ENCODE data around the gene CAMSAP3. TPM values are rescaled to one million over a fixed set of nuclear protein-coding genes. Genes with fewer than 3 reads are reported as not detected.

CAMSAP3 gene
- total RNA-seq, 2 donors from 2014 or later: 1.7 to 2.0 TPM

- no peak overlapping the region for H3K4me3 Mint-ChIP-seq
- no peaks in the 10 kb centered on the region for H3K4me1 Mint-ChIP-seq (ENCODE audit: low read depth)
- H3K36me3 Mint-ChIP-seq (ENCODE audit: insufficient read depth in 2 of 2): no peaks in the 10 kb centered on the region
- H3K27me3 Mint-ChIP-seq (ENCODE audit: low read depth): no peaks in the 10 kb centered on the region
- no peak overlapping the region for H3K27ac Mint-ChIP-seq
- DNase-seq (no peak), ATAC-seq (replicated peaks in 1 of 2) (no peak)
- H3K9me3 Mint-ChIP-seq: no peaks in the 10 kb centered on the region
Measured at GRCh38 chr19:7610491-7611240, 15.0 kb downstream of the CAMSAP3 start.

DNA sequence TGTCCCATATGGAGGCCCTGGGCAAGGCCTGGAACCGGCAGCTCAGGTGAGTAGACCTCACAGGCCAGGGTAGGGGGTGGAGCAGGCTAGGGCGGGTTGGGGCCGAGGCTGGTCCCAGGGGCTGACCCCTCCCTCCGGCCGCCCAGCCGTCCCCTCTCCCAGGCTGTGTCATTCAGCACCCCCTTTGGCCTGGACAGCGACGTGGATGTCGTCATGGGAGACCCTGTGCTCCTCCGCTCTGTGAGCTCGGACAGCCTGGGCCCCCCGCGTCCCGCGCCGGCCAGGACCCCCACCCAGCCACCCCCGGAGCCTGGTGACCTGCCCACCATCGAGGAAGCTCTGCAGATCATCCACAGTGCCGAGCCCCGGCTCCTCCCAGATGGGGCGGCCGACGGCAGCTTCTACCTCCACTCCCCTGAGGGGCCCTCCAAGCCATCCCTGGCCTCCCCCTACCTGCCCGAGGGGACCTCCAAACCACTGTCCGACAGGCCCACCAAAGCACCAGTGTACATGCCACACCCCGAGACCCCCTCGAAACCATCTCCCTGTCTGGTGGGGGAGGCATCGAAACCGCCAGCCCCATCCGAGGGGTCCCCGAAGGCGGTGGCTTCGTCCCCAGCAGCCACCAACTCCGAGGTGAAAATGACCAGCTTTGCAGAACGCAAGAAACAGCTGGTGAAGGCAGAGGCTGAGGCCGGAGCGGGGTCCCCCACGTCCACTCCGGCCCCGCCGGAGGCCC, 16.0 kb downstream of the CAMSAP3 start:
- H3K4me1 Mint-ChIP-seq (ENCODE audit: low read depth): no peaks in the 10 kb centered on the region
- no peaks in the 10 kb centered on the region for H3K9me3 Mint-ChIP-seq
- DNase-seq: no peak
- H3K36me3 Mint-ChIP-seq (ENCODE audit: insufficient read depth in 2 of 2): no peaks in the 10 kb centered on the region
- H3K27me3 Mint-ChIP-seq (ENCODE audit: low read depth): no peaks in the 10 kb centered on the region
- H3K4me3 Mint-ChIP-seq: no peak overlapping the region
- ATAC-seq (replicated peaks in 1 of 2): no peak
- no peak overlapping the region for H3K27ac Mint-ChIP-seq

- ATAC-seq (replicated peaks in 1 of 2) (no peak), DNase-seq (no peak)
- no peaks in the 10 kb centered on the region for H3K36me3 Mint-ChIP-seq (ENCODE audit: insufficient read depth in 2 of 2)
- H3K4me3 Mint-ChIP-seq: no peak overlapping the region
- no peaks in the 10 kb centered on the region for H3K9me3 Mint-ChIP-seq
- no peak overlapping the region for H3K27ac Mint-ChIP-seq
- no peaks in the 10 kb centered on the region for H3K4me1 Mint-ChIP-seq (ENCODE audit: low read depth)
- no peaks in the 10 kb centered on the region for H3K27me3 Mint-ChIP-seq (ENCODE audit: low read depth)
Measured at GRCh38 chr19:7612282-7613274, 16.9 kb downstream of the CAMSAP3 start.

GRCh38 chr19:7614859-7615741, 19.4 kb downstream of the CAMSAP3 start:
- Mint-ChIP-seq H3K9me3 (no peaks in the 10 kb centered on the region), H3K36me3 (ENCODE audit: insufficient read depth in 2 of 2) (peaks cover 0 to 4% of the 10 kb centered on the region in 2 donors), H3K4me3 (no peak overlapping the region), H3K27me3 (ENCODE audit: low read depth) (no peaks in the 10 kb centered on the region), H3K4me1 (ENCODE audit: low read depth) (no peaks in the 10 kb centered on the region), H3K27ac (no peak overlapping the region)
- no peak for DNase-seq
- ATAC-seq (replicated peaks in 1 of 2): no peak

- DNase-seq: no peak
- ATAC-seq (replicated peaks in 1 of 2): no peak
- H3K4me1 Mint-ChIP-seq (ENCODE audit: low read depth): no peaks in the 10 kb centered on the region
- no peaks in the 10 kb centered on the region for H3K27me3 Mint-ChIP-seq (ENCODE audit: low read depth)
- no peaks in the 10 kb centered on the region for H3K9me3 Mint-ChIP-seq
- H3K36me3 Mint-ChIP-seq (ENCODE audit: insufficient read depth in 2 of 2): peaks cover 0 to 4% of the 10 kb centered on the region in 2 donors
- H3K27ac Mint-ChIP-seq: no peak overlapping the region
- H3K4me3 Mint-ChIP-seq: no peak overlapping the region
Measured at GRCh38 chr19:7617172-7617571, 21.5 kb downstream of the CAMSAP3 start.

DNA sequence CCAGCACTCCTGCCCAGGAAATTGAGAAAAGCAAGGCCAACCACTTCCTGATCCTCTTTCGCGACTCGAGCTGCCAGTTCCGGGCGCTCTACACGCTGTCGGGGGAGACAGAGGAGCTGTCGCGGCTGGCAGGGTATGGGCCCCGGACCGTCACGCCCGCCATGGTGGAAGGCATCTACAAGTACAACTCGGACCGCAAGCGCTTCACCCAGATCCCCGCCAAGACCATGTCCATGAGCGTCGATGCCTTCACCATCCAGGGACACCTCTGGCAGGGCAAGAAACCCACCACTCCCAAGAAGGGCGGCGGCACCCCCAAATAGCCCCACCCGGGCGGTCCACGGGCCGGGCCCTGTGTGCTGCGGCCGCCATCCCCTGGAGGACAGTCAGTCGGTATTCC, 22.1 kb downstream of the CAMSAP3 start:
- Mint-ChIP-seq H3K27ac (no peak overlapping the region), H3K27me3 (ENCODE audit: low read depth) (no peaks in the 10 kb centered on the region), H3K9me3 (no peaks in the 10 kb centered on the region), H3K4me3 (no peak overlapping the region), H3K4me1 (ENCODE audit: low read depth) (no peaks in the 10 kb centered on the region), H3K36me3 (ENCODE audit: insufficient read depth in 2 of 2) (peaks cover 0 to 4% of the 10 kb centered on the region in 2 donors)
- ATAC-seq (replicated peaks in 1 of 2): no peak
- DNase-seq: no peak

GRCh38 chr19:7618348-7618747, 22.7 kb downstream of the CAMSAP3 start:
- no peak overlapping the region for H3K27ac Mint-ChIP-seq
- ATAC-seq (replicated peaks in 1 of 2): no peak

DNA sequence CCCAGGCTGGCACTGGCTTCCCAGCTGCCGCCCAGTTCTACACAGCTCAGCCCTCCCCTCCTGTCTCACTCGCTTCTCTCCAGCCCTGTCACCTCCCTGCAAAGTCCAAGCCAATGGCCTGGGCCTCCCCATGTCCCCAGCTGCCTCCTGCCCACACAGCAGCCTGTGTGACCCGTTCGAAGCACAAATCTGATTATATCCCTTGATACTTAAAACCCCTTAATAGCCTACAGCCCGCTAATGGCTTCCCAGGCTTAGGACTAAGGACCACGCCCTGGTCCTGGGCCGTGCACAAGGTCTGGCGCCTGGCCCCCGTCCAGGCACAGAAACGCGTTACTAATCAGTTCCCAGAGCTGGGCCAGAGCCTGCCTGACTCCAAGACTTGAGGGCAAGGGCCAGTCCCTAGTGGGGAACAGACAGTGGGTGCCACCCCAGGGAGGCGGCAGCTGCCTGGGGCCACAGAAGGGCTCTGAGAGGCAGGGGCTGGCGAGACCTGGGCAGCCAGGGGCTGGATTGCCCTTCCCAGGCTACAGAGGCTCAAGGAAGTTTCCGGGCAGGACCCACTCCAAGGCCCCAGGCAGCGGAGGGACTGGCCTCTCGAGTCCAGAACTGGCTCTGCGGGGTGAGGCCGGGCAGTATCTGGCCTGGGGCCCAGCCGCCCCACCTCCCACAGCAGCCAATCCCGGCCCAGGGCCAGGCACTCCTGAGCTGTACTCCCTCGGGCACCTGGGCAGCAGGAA, 23.3 kb downstream of the CAMSAP3 start:
- H3K27ac Mint-ChIP-seq: no peak overlapping the region
- H3K27me3 Mint-ChIP-seq (ENCODE audit: low read depth): no peaks in the 10 kb centered on the region
- no peaks in the 10 kb centered on the region for H3K4me1 Mint-ChIP-seq (ENCODE audit: low read depth)
- DNase-seq (no peak), ATAC-seq (replicated peaks in 1 of 2) (no peak)
- H3K36me3 Mint-ChIP-seq (ENCODE audit: insufficient read depth in 2 of 2): peaks cover 2 to 4% of the 10 kb centered on the region in 2 donors
- H3K4me3 Mint-ChIP-seq: no peak overlapping the region
- no peaks in the 10 kb centered on the region for H3K9me3 Mint-ChIP-seq

More at GRCh38 chr19:7618348-7618747, 22.7 kb downstream of the CAMSAP3 start:
- H3K9me3 Mint-ChIP-seq: no peaks in the 10 kb centered on the region
- DNase-seq: no peak
- H3K4me1 Mint-ChIP-seq (ENCODE audit: low read depth): no peaks in the 10 kb centered on the region
- H3K36me3 Mint-ChIP-seq (ENCODE audit: insufficient read depth in 2 of 2): peaks cover 2 to 4% of the 10 kb centered on the region in 2 donors
- no peak overlapping the region for H3K4me3 Mint-ChIP-seq
- no peaks in the 10 kb centered on the region for H3K27me3 Mint-ChIP-seq (ENCODE audit: low read depth)

- H3K36me3 Mint-ChIP-seq (ENCODE audit: insufficient read depth in 2 of 2): peaks cover 2 to 4% of the 10 kb centered on the region in 2 donors
Measured at GRCh38 chr19:7619671-7620441, 24.2 kb downstream of the CAMSAP3 start.

DNA sequence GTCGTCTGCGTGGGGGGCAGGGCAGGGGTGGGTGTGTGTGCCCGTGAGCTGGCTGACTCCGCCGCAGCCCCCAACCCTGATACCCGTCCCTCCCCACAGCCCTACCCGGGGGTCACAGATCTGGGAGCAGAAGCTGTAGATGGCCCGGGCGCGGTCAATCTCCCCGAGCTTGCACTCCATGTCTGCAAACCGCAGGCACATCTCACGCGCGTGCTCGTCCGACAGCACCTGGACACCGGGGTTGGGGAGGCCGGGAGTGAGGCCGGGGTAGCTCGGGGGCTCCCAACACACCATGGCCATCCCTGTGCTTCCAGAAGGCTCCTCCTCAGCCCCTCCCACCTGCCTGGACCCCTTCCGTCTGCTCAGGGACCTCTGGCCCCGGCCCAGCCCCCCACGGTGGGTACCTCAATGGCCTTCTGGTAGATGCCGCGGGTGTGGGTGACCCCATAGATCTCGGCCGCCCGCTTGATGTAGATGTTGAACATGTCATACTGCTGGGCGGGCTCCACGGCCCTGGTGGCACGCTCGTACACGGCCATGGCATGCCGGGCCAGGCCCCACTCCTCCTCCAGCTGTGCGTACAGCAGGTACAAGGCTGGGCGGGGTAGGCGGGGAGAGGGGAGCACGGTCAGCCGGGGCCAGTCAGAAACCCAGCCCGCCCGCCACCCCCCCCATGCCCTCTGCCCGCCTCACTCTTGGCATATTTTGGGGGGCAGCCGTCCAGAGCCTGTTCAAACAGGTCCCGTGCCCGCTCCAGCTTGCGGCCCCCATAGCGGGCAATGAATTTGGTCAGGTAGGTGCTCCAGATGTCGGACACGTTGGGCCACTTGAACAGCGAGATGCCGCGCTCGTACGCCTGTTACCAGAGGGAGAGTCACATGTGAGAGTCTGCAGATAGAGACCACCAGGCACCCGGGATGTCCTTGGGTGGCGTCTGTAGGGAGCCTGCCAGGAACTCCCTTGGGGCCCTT, 25.1 kb downstream of the CAMSAP3 start:
- H3K4me3 Mint-ChIP-seq: no peak overlapping the region
- DNase-seq (no peak), ATAC-seq (replicated peaks in 1 of 2) (no peak)
- H3K36me3 Mint-ChIP-seq (ENCODE audit: insufficient read depth in 2 of 2): peaks cover 2 to 4% of the 10 kb centered on the region in 2 donors
- no peak overlapping the region for H3K27ac Mint-ChIP-seq
- H3K4me1 Mint-ChIP-seq (ENCODE audit: low read depth): no peaks in the 10 kb centered on the region
- H3K9me3 Mint-ChIP-seq: no peaks in the 10 kb centered on the region
- H3K27me3 Mint-ChIP-seq (ENCODE audit: low read depth): no peaks in the 10 kb centered on the region

More at GRCh38 chr19:7619671-7620441, 24.2 kb downstream of the CAMSAP3 start:
- H3K27me3 Mint-ChIP-seq (ENCODE audit: low read depth): no peaks in the 10 kb centered on the region
- DNase-seq (no peak), ATAC-seq (replicated peaks in 1 of 2) (no peak)
- H3K9me3 Mint-ChIP-seq: no peaks in the 10 kb centered on the region
- H3K27ac Mint-ChIP-seq: no peak overlapping the region
- H3K4me1 Mint-ChIP-seq (ENCODE audit: low read depth): no peaks in the 10 kb centered on the region
- H3K4me3 Mint-ChIP-seq: no peak overlapping the region

All from activated T-cell treated with anti-CD3 and anti-CD28 coated beads, Interleukin-2, amount 50 U/mL, for 72 hours (primary cell).